ENCODE data around the gene FLII. TPM values are rescaled to one million over a fixed set of nuclear protein-coding genes. Genes with fewer than 3 reads are reported as not detected.
A peak's percentile ranks its signal among the peaks of the same experiment; 100 is the strongest.

The FLII gene
- total and polyA plus RNA-seq, 4 experiments from 2014 or later, result 113 to 344 (median 268) TPM

- POLR2A ChIA-PET (ENCODE audit: partially characterized antibody), result no interaction called here
- H3K27ac ChIP-seq (ENCODE audit: low read depth, low read length), result no peak overlapping the region
- Mint-ChIP-seq H3K36me3 (peaks cover 39 to 72% of the 10 kb centered on the region in 2 donors), H3K4me3 (no peak overlapping the region), H3K27me3 (no peaks in the 10 kb centered on the region), H3K27ac (no peak overlapping the region), H3K9me3 (no peaks in the 10 kb centered on the region), H3K4me1 (no peaks in the 10 kb centered on the region)
- H3K4me1 ChIP-seq (ENCODE audit: insufficient read depth, low read length), result no peaks in the 10 kb centered on the region
- no peak overlapping the region for H3K4me3 ChIP-seq (ENCODE audit: low read length in 2 of 2)
- CTCF ChIA-PET (ENCODE audit: partially characterized antibody), result no interaction called here
- H3K36me3 ChIP-seq (ENCODE audit: insufficient read depth, low read length), result peaks cover 75% of the 10 kb centered on the region
- H3K27me3 ChIP-seq (ENCODE audit: insufficient read depth, low read length), result no peaks in the 10 kb centered on the region
- no peaks in the 10 kb centered on the region for H3K9me3 ChIP-seq (ENCODE audit: control insufficient read depth in 1 of 2, low read length in 2 of 2)
- intact Hi-C loops (cut with micrococcal nuclease), result no loop called here
- no peak for DNase-seq
Observed at GRCh38 chr17:18280766-18281371, 22.3 kb upstream of the FLII start.

- Mint-ChIP-seq H3K4me3 (no peak overlapping the region), H3K27me3 (no peaks in the 10 kb centered on the region), H3K9me3 (no peaks in the 10 kb centered on the region), H3K4me1 (no peaks in the 10 kb centered on the region), H3K27ac (no peak overlapping the region), H3K36me3 (peaks cover 34 to 65% of the 10 kb centered on the region in 2 donors)
- Histone ChIP-seq H3K9me3 (ENCODE audit: control insufficient read depth in 1 of 2, low read length in 2 of 2) (no peaks in the 10 kb centered on the region), H3K36me3 (ENCODE audit: insufficient read depth, low read length) (peaks cover 69% of the 10 kb centered on the region), H3K27me3 (ENCODE audit: insufficient read depth, low read length) (no peaks in the 10 kb centered on the region), H3K4me3 (ENCODE audit: low read length in 2 of 2) (no peak overlapping the region), H3K27ac (ENCODE audit: low read depth, low read length) (no peak overlapping the region), H3K4me1 (ENCODE audit: insufficient read depth, low read length) (no peaks in the 10 kb centered on the region)
- intact Hi-C loops (cut with micrococcal nuclease), result no loop called here
- CTCF ChIA-PET (ENCODE audit: partially characterized antibody), result no interaction called here
- no peak for DNase-seq
- POLR2A ChIA-PET (ENCODE audit: partially characterized antibody), result no interaction called here
Observed at GRCh38 chr17:18280249-18280648, 21.7 kb upstream of the FLII start.

DNA sequence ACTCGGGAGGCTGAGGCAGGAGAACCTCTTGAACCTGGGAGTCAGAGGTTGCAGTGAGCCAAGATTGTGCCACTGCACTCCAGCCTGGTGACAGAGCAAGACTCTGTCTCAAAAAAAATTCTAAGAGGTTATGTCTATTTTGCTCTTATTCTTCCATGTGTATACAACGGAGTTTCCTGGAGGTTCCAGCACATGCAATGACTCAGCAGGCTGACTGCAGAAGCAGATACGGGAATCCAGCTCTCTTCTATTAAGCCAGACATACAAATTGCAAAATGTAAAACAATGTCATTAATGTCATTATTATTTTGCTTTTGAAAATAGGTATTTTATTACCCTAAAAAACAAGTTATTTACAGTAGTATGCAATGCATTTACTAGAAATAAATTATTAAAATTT lies 20.3 kb upstream of the FLII start:
- POLR2A ChIA-PET (ENCODE audit: partially characterized antibody), result no interaction called here

GRCh38 chr17:18277076-18277475 lies 18.5 kb upstream of the FLII start:
- no peak overlapping the region for H3K4me3 ChIP-seq (ENCODE audit: low read length in 2 of 2)
- no peaks in the 10 kb centered on the region for H3K9me3 ChIP-seq (ENCODE audit: control insufficient read depth in 1 of 2, low read length in 2 of 2)
- no peaks in the 10 kb centered on the region for H3K4me1 ChIP-seq (ENCODE audit: insufficient read depth, low read length)
- H3K27ac Mint-ChIP-seq, result no peak overlapping the region
- intact Hi-C loops (cut with micrococcal nuclease), result no loop called here
- H3K27me3 ChIP-seq (ENCODE audit: insufficient read depth, low read length), result no peaks in the 10 kb centered on the region
- no peaks in the 10 kb centered on the region for H3K4me1 Mint-ChIP-seq
- peaks cover 12 to 42% of the 10 kb centered on the region in 2 donors for H3K36me3 Mint-ChIP-seq
- H3K4me3 Mint-ChIP-seq, result no peak overlapping the region
- CTCF ChIA-PET (ENCODE audit: partially characterized antibody), result no interaction called here
- H3K36me3 ChIP-seq (ENCODE audit: insufficient read depth, low read length), result peaks cover 47% of the 10 kb centered on the region
- no peaks in the 10 kb centered on the region for H3K9me3 Mint-ChIP-seq
- no peak overlapping the region for H3K27ac ChIP-seq (ENCODE audit: low read depth, low read length)
- no peaks in the 10 kb centered on the region for H3K27me3 Mint-ChIP-seq
- POLR2A ChIA-PET (ENCODE audit: partially characterized antibody), result no interaction called here
- no peak for DNase-seq

More for the DNA sequence above, 20.3 kb upstream of the FLII start:
- H3K27me3 ChIP-seq (ENCODE audit: insufficient read depth, low read length), result no peaks in the 10 kb centered on the region
- H3K9me3 ChIP-seq (ENCODE audit: control insufficient read depth in 1 of 2, low read length in 2 of 2), result no peaks in the 10 kb centered on the region
- peaks cover 61% of the 10 kb centered on the region for H3K36me3 ChIP-seq (ENCODE audit: insufficient read depth, low read length)
- no peaks in the 10 kb centered on the region for H3K4me1 Mint-ChIP-seq
- no peaks in the 10 kb centered on the region for H3K27me3 Mint-ChIP-seq
- H3K9me3 Mint-ChIP-seq, result no peaks in the 10 kb centered on the region
- no peak overlapping the region for H3K4me3 ChIP-seq (ENCODE audit: low read length in 2 of 2)
- H3K4me1 ChIP-seq (ENCODE audit: insufficient read depth, low read length), result no peaks in the 10 kb centered on the region
- intact Hi-C loops (cut with micrococcal nuclease), result no loop called here
- CTCF ChIA-PET (ENCODE audit: partially characterized antibody), result no interaction called here
- no peak for DNase-seq
- H3K4me3 Mint-ChIP-seq, result no peak overlapping the region
- no peak overlapping the region for H3K27ac ChIP-seq (ENCODE audit: low read depth, low read length)
- peaks cover 24 to 58% of the 10 kb centered on the region in 2 donors for H3K36me3 Mint-ChIP-seq
- no peak overlapping the region for H3K27ac Mint-ChIP-seq

GRCh38 chr17:18270046-18270931 lies 11.8 kb upstream of the FLII start:
- CTCF ChIA-PET (ENCODE audit: partially characterized antibody), result no interaction called here
- Mint-ChIP-seq H3K9me3 (peaks cover 0 to 1% (median 0%) of the 10 kb centered on the region in 8 donors), H3K27me3 (no peaks in the 10 kb centered on the region), H3K27ac (peak overlapping the region in 2 of 7 donors; percentile 24 to 35), H3K36me3 (peaks cover 0 to 4% of the 10 kb centered on the region in 2 donors), H3K4me3 (no peak overlapping the region), H3K4me1 (peaks cover 1 to 11% (median 6%) of the 10 kb centered on the region in 4 donors)
- no peaks in the 10 kb centered on the region for H3K27me3 ChIP-seq (ENCODE audit: insufficient read depth, low read length)
- H3K9me3 ChIP-seq (ENCODE audit: control insufficient read depth in 1 of 2, low read length in 2 of 2), result no peaks in the 10 kb centered on the region
- POLR2A ChIA-PET (ENCODE audit: partially characterized antibody), result interaction anchor here (1.1 kb wide), 1 partner anchor 93 kb away, joined by 3 read pairs; the partner anchor contains the start of gene SHMT1
- intact Hi-C loops (cut with micrococcal nuclease), result no loop called here
- no peaks in the 10 kb centered on the region for H3K36me3 ChIP-seq (ENCODE audit: insufficient read depth, low read length)
- DNase-seq, result no peak
- H3K4me3 ChIP-seq (ENCODE audit: low read length in 2 of 2), result no peak overlapping the region
- no peaks in the 10 kb centered on the region for H3K4me1 ChIP-seq (ENCODE audit: insufficient read depth, low read length)
- H3K27ac ChIP-seq (ENCODE audit: low read depth, low read length), result no peak overlapping the region

DNA sequence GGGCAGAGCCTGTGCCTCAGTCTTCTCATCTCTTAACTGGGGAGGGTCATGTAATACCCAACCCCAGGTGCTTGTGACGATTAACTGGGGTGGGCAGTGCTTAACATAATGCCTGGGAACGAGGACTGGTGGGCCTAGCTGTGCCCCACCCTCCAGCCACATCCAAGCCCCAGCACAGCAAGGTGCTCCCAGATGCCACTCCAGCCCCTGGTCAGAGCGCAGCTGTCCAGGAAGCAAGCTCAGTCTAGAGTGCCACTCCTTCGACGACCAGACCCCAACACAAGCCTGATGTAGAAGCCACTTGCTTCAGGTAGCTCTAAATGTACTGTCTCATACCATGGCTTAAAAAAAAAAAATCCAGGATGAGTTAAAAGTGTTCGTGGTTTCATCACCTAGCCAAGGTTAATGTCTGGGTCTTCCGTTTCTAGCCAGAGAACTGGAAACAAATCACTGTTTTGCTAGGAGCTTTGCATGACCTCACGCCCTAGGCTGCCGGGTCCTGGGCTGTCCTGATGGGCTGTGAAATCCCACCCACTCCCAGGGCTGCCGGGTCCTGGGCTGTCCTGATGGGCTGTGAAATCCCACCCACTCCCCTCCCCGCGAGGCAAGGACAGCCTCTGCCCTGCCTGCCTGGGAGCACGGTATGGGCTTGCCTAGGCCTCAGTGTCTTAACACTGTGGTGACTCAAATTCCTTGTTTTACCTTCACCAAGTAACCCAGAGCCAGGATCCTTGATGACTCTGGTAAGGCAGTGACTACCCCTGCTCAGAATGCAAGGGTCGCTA lies 9.6 kb upstream of the FLII start:
- Mint-ChIP-seq H3K27me3 (no peaks in the 10 kb centered on the region), H3K4me1 (peaks cover 1 to 11% (median 6%) of the 10 kb centered on the region in 4 donors), H3K36me3 (peaks cover 3 to 5% of the 10 kb centered on the region in 2 donors), H3K27ac (peak overlapping the region in 2 of 7 donors; percentile 35 to 52), H3K4me3 (peak overlapping the region in 1 of 8 donors; percentile 17), H3K9me3 (peaks cover 0 to 1% (median 0%) of the 10 kb centered on the region in 8 donors)
- Histone ChIP-seq H3K9me3 (ENCODE audit: control insufficient read depth in 1 of 2, low read length in 2 of 2) (no peaks in the 10 kb centered on the region), H3K4me1 (ENCODE audit: insufficient read depth, low read length) (no peaks in the 10 kb centered on the region), H3K36me3 (ENCODE audit: insufficient read depth, low read length) (peaks cover 19% of the 10 kb centered on the region), H3K4me3 (ENCODE audit: low read length in 2 of 2) (no peak overlapping the region), H3K27me3 (ENCODE audit: insufficient read depth, low read length) (no peaks in the 10 kb centered on the region), H3K27ac (ENCODE audit: low read depth, low read length) (no peak overlapping the region)
- intact Hi-C loops (cut with micrococcal nuclease), result no loop called here
- ChIA-PET CTCF (ENCODE audit: partially characterized antibody) (interaction anchor here (1.5 kb wide), 1 partner anchor 20 kb away, joined by 8 read pairs; no protein-coding TSS in a partner anchor), POLR2A (ENCODE audit: partially characterized antibody) (interaction anchor here (0.7 to 0.8 kb wide), 2 partner anchors 44 to 95 kb away, joined by 3 read pairs; partner anchors contain the start of gene SHMT1)
- DNase-seq, result no peak

- Mint-ChIP-seq H3K27me3 (no peaks in the 10 kb centered on the region), H3K4me3 (no peak overlapping the region), H3K9me3 (peaks cover 0 to 1% (median 0%) of the 10 kb centered on the region in 8 donors), H3K36me3 (peaks cover 4 to 7% of the 10 kb centered on the region in 2 donors), H3K27ac (no peak overlapping the region), H3K4me1 (peaks cover 1 to 11% (median 8%) of the 10 kb centered on the region in 4 donors)
- H3K4me3 ChIP-seq (ENCODE audit: low read length in 2 of 2), result no peak overlapping the region
- intact Hi-C loops (cut with micrococcal nuclease), result no loop called here
- H3K36me3 ChIP-seq (ENCODE audit: insufficient read depth, low read length), result peaks cover 21% of the 10 kb centered on the region
- H3K9me3 ChIP-seq (ENCODE audit: control insufficient read depth in 1 of 2, low read length in 2 of 2), result no peaks in the 10 kb centered on the region
- POLR2A ChIA-PET (ENCODE audit: partially characterized antibody), result no interaction called here
- peaks cover 3% of the 10 kb centered on the region for H3K4me1 ChIP-seq (ENCODE audit: insufficient read depth, low read length)
- CTCF ChIA-PET (ENCODE audit: partially characterized antibody), result interaction anchor here (1.5 kb wide), 1 partner anchor 19 kb away, joined by 8 read pairs; no protein-coding TSS in a partner anchor
- no peaks in the 10 kb centered on the region for H3K27me3 ChIP-seq (ENCODE audit: insufficient read depth, low read length)
- H3K27ac ChIP-seq (ENCODE audit: low read depth, low read length), result no peak overlapping the region
- no peak for DNase-seq
Observed at GRCh38 chr17:18267366-18267765, 8.8 kb upstream of the FLII start.

Data from CD4-positive, alpha-beta memory T cell (primary cell).